IMR-90 (cell line): ENCODE data around the gene ANLN. TPM values are rescaled to one million over a fixed set of nuclear protein-coding genes. Genes with fewer than 3 reads are reported as not detected.

Experiments used
- ATAC-seq: fragments of 200-7000 bp; cut with Tn5 transposase; 2 replicates; pipeline ENCODE4 v1.9.1; 2020; ENCODE audit warnings: low read depth, mild to moderate bottlenecking, moderate library complexity
- BruUV-seq: library from RNA; stranded (reverse); fragments of 400-500 nt; replicated peaks from 2 replicates; lab custom pipeline; 2021; lab: Mats Ljungman, UMichigan
- CTCF ChIA-PET: fragments of 300-600 bp; formaldehyde crosslinking; extraction: SDS; loops from one replicate; lab custom pipeline; 2021; ENCODE audit warnings: antibody characterized with exemption; lab: Yijun Ruan, JAX
- POLR2A ChIA-PET: fragments of 300-600 bp; sonication (Branson Sonifier 250); formaldehyde crosslinking; loops from one replicate; lab custom pipeline; 2022; ENCODE audit warnings: antibody characterized with exemption; ENCODE audit not compliant: unreplicated experiment; lab: Charles Lee
- DNase-seq: peaks from one replicate; pipeline ENCODE4 v3.0.0; 2013
- H2AFZ ChIP-seq: replicated peaks from 2 replicates; pipeline ENCODE3; 2013; ENCODE audit warnings: low read length, mild to moderate bottlenecking; ENCODE audit not compliant: poor library complexity
- H2AK5ac ChIP-seq: 2 replicates; pipeline ENCODE4 v1.6.1; 2013; ENCODE audit warnings: low read depth, low read length, inconsistent platforms
- H2AK9ac ChIP-seq: replicated peaks from 2 replicates; pipeline ENCODE3; 2013; ENCODE audit warnings: mild to moderate bottlenecking, low read depth, low read length, moderate library complexity; ENCODE audit not compliant: poor library complexity
- H2BK120ac ChIP-seq: 2 replicates; pipeline ENCODE4 v1.6.1; 2013; ENCODE audit warnings: low read depth, low read length, inconsistent platforms
- H2BK15ac ChIP-seq: 3 replicates; pipeline ENCODE4 v1.6.1; 2013; ENCODE audit warnings: low read depth, low read length, inconsistent platforms
- H2BK20ac ChIP-seq: 2 replicates; pipeline ENCODE4 v1.6.1; 2013; ENCODE audit warnings: low read depth, mild to moderate bottlenecking, inconsistent platforms, low read length, moderate library complexity
- H2BK5ac ChIP-seq: 2 replicates; pipeline ENCODE4 v1.6.1; 2013; ENCODE audit warnings: mild to moderate bottlenecking, low read depth, low read length, inconsistent platforms; ENCODE audit not compliant: poor library complexity, severe bottlenecking
- H3K14ac ChIP-seq: replicated peaks from 2 replicates; pipeline ENCODE4 v1.6.1; 2013; ENCODE audit warnings: low read depth, low read length, inconsistent platforms
- H3K18ac ChIP-seq: 2 replicates; pipeline ENCODE4 v1.6.1; 2013; ENCODE audit warnings: low read depth, low read length, control low read depth
- H3K23ac ChIP-seq: 2 replicates; pipeline ENCODE4 v1.6.1; 2013; ENCODE audit warnings: low read depth, low read length, inconsistent platforms
- H3K27ac ChIP-seq: 2 replicates; pipeline ENCODE4 v1.5.1; 2013; ENCODE audit warnings: mild to moderate bottlenecking, control low read depth, low read length; ENCODE audit not compliant: insufficient read depth
- H3K27me3 ChIP-seq: 2 replicates; pipeline ENCODE4 v1.6.1; 2013; ENCODE audit warnings: low read length; ENCODE audit not compliant: control insufficient read depth, insufficient read depth
- H3K36me3 ChIP-seq: 2 replicates; pipeline ENCODE4 v1.6.1; 2013; ENCODE audit warnings: low read length, mixed read lengths; ENCODE audit not compliant: control insufficient read depth, insufficient read depth
- H3K4ac ChIP-seq: 2 replicates; pipeline ENCODE4 v1.6.1; 2013; ENCODE audit warnings: low read depth, low read length, inconsistent platforms
- H3K4me1 ChIP-seq: 2 replicates; pipeline ENCODE4 v1.6.1; 2013; ENCODE audit warnings: low read length, mixed read lengths; ENCODE audit not compliant: control insufficient read depth, insufficient read depth
- H3K4me2 ChIP-seq: 2 replicates; pipeline ENCODE4 v1.6.1; 2013; ENCODE audit warnings: low read depth, mild to moderate bottlenecking, control low read depth, low read length, moderate library complexity
- H3K4me3 ChIP-seq: 2 replicates; pipeline ENCODE4 v1.5.1; 2013; ENCODE audit warnings: low read depth, mild to moderate bottlenecking, control low read depth, low read length, moderate library complexity; ENCODE audit not compliant: insufficient read depth
- H3K56ac ChIP-seq: 2 replicates; pipeline ENCODE4 v1.6.1; 2013; ENCODE audit warnings: low read length, inconsistent platforms; ENCODE audit not compliant: insufficient read depth; ENCODE audit errors: extremely low read depth
- H3K79me1 ChIP-seq, 2 experiments: 2 replicates each; pipeline ENCODE4 v1.6.1; 2013; ENCODE audit warnings: low read length in 2 of 2, inconsistent platforms in 1 of 2, low read depth in 1 of 2
- H3K9ac ChIP-seq: 2 replicates; pipeline ENCODE4 v1.6.1; 2013; ENCODE audit warnings: low read depth, low read length, control low read depth
- H3K9me1 ChIP-seq: 2 replicates; pipeline ENCODE4 v1.6.1; 2013; ENCODE audit warnings: low read length, inconsistent platforms; ENCODE audit not compliant: insufficient read depth
- H3K9me3 ChIP-seq: 2 replicates; pipeline ENCODE4 v1.6.1; 2013; ENCODE audit warnings: low read length; ENCODE audit not compliant: control insufficient read depth, insufficient read depth
- H4K20me1 ChIP-seq: 2 replicates; pipeline ENCODE4 v1.6.1; 2013; ENCODE audit warnings: low read length, inconsistent platforms; ENCODE audit not compliant: insufficient read depth
- H4K5ac ChIP-seq: 2 replicates; pipeline ENCODE4 v1.6.1; 2013; ENCODE audit warnings: mild to moderate bottlenecking, low read depth, low read length, control low read depth
- H4K8ac ChIP-seq, 2 experiments: 2 replicates each; pipeline ENCODE4 v1.6.1; 2013; ENCODE audit warnings: low read depth in 2 of 2, low read length in 2 of 2, control low read depth in 1 of 2, inconsistent platforms in 1 of 2
- H4K91ac ChIP-seq: 2 replicates; pipeline ENCODE4 v1.6.1; 2013; ENCODE audit warnings: low read depth, low read length, inconsistent platforms; ENCODE audit not compliant: insufficient read depth
- FOS ChIP-seq: fragments of 150-350 bp; IDR thresholded peaks from 2 replicates; pipeline ENCODE4 v1.6.1; 2016; ENCODE audit warnings: low read depth, low read length
- MAFK ChIP-seq: IDR thresholded peaks from 2 replicates; pipeline ENCODE4 v1.6.1; 2012; ENCODE audit warnings: low read depth, low read length, improper control_type of control experiment
- RAD21 ChIP-seq: IDR thresholded peaks from 2 replicates; pipeline ENCODE4 v1.6.1; 2012; ENCODE audit warnings: low read length, improper control_type of control experiment
- RFX5 ChIP-seq: IDR thresholded peaks from 2 replicates; pipeline ENCODE4 v1.8.0; 2012; ENCODE audit warnings: low read depth, mild to moderate bottlenecking, low read length, moderate library complexity
- WGBS, 2 experiments: methylation state at CpG; one replicate each; pipeline versions ENCODE4 v1.1.5 to v1.1.7; 2013; ENCODE audit warnings: missing lambda C conversion rate in 2 of 2; ENCODE audit not compliant: insufficient read length in 1 of 2; ENCODE audit errors: extremely low coverage in 2 of 2; 5-methylcytosine and 5-hydroxymethylcytosine counted together
- dilution Hi-C: fragments of 300-500 bp; cut with HindIII; formaldehyde crosslinking; loops from one replicate; pipeline ENCODE4 v1.14.3; 2018; ENCODE audit warnings: low sequenced_read_pairs; ENCODE audit not compliant: unreplicated experiment
- in situ Hi-C: fragments of 300-500 bp; cut with MboI; formaldehyde crosslinking; loops from 3 replicates; pipeline ENCODE4 v1.14.3; 2019; ENCODE audit warnings: low sequenced_read_pairs, inconsistent platforms, mixed read lengths
- intact Hi-C: fragments of 100-400 bp; cut with micrococcal nuclease; formaldehyde crosslinking; loops from 2 replicates; pipeline ENCODE4 v1.10.0; 2022
- polyA plus RNA-seq, 3 experiments: library from polyadenylated mRNA; depleted of rRNA; stranded (reverse); fragments of >200 nt; gene quantifications; 2 replicates each; pipeline ENCODE4 v1.2.3, GENCODE V29; 2012; ENCODE audit warnings: low replicate concordance in 1 of 3
- total RNA-seq: library from RNA; depleted of rRNA; stranded (reverse); fragments of >200 nt; gene quantifications from 2 replicates; pipeline ENCODE4 v1.2.3, GENCODE V29; 2012
- TF ChIP-seq, protein P1 (sequence below): fragments of 150-350 bp; IDR thresholded peaks from 2 replicates; pipeline ENCODE4 v1.6.1; 2016; ENCODE audit warnings: low read depth, mild to moderate bottlenecking, low read length, moderate library complexity, borderline replicate concordance

The ANLN gene
- total and polyA plus RNA-seq, 2 of the 4 experiments (the other 2 are of a cell fraction) = 60.5 to 276 TPM

DNA sequence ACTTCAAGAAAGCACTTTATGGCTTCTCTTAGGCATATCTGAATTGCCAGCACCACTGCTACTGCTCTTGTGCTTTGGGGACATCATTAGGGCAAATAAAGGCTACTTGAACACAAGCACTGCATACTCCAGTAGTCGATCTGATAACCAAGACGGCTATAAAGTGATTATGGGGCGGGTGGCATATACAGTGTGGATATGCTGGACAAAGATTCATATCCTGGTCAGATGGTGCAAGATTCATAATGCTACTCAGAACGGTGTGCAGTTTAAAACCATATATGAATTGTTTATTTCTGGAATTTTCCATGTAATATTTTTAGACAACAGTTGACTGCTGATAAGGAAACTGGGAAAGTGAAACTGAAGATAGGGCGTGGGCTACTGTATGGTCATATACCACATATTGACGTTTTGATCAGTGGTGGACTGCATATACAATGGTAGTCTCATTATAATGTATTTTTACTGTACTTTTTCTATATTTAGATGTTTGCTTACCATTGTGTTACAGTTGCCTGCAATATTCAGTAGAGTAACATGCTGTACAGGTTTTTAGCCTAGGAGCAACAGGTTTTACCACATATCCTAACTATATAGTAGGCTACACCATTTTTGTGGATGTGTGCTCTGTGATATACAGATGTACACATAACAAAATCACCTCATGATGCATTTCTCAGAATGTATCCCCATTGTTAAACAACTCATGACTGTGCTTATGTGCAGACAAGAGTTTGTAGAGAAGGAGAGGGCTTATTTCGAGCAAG, 15.2 kb downstream of the ANLN start (continued):
- TF ChIP-seq, protein P1, sequence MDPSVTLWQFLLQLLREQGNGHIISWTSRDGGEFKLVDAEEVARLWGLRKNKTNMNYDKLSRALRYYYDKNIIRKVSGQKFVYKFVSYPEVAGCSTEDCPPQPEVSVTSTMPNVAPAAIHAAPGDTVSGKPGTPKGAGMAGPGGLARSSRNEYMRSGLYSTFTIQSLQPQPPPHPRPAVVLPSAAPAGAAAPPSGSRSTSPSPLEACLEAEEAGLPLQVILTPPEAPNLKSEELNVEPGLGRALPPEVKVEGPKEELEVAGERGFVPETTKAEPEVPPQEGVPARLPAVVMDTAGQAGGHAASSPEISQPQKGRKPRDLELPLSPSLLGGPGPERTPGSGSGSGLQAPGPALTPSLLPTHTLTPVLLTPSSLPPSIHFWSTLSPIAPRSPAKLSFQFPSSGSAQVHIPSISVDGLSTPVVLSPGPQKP = no peak
- TF ChIP-seq FOS = no peak

DNA sequence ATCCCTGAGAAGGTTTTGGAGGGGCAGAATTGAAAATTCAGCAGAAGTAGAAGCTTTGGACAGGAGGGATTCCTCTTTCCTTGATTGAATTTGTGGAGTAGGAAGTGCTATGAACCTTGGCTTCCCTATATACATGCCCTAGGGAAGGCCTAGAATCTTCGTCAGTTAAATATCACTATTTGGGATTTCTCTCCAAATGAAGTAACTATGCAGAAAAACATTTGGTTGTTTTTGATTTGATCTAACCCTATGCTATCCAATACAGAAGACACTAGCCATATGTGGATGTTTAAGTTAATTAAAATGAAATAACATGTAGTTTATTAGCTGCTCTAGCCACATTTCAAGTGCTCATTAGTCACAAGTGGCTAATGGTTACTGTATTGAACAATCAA, 15.7 kb downstream of the ANLN start:
- H3K27ac ChIP-seq = no peak overlapping the region
- H2BK15ac ChIP-seq = no peak overlapping the region
- no peak overlapping the region for H2BK5ac ChIP-seq
- H3K4me1 ChIP-seq = peaks cover 5% of the 10 kb centered on the region
- no peak overlapping the region for H2AFZ ChIP-seq
- H3K36me3 ChIP-seq = peaks cover 8% of the 10 kb centered on the region
- H3K4me3 ChIP-seq = no peak overlapping the region
- peak overlapping the region; percentile 50; the same call in 1 of the 2 replicates for H3K18ac ChIP-seq
- no peak overlapping the region for H3K56ac ChIP-seq
- intact Hi-C loops (no loop called here), dilution Hi-C loops (no loop called here), in situ Hi-C loops (no loop called here)
- no peak overlapping the region for H2AK5ac ChIP-seq
- TF ChIP-seq RAD21 (no peak), FOS (no peak), RFX5 (no peak), MAFK (no peak)
- no peaks in the 10 kb centered on the region for H3K27me3 ChIP-seq
- H2BK120ac ChIP-seq = peak overlapping the region; percentile 5; the same call in 1 of the 2 replicates
- no peak overlapping the region for H2AK9ac ChIP-seq
- H3K9ac ChIP-seq = no peak overlapping the region
- WGBS, 2 experiments = no CpG with 5 or more reads among the region's 1 CpG
- H3K9me1 ChIP-seq = peaks cover 12% of the 10 kb centered on the region; the same call in 1 of the 2 replicates
- peak overlapping the region; percentile 21; the same call in 1 of the 2 replicates for H3K23ac ChIP-seq
- H4K20me1 ChIP-seq = peaks cover 7% of the 10 kb centered on the region; the same call in 1 of the 2 replicates
- H3K14ac ChIP-seq = no peak overlapping the region
- peak overlapping the region; percentile 38; the same call in 1 of the 2 replicates for H4K5ac ChIP-seq
- peak overlapping the region; percentile 5; the same call in 1 of the 2 replicates for H3K4me2 ChIP-seq
- no peak overlapping the region for H3K4ac ChIP-seq
- CTCF ChIA-PET = no interaction called here
- H3K9me3 ChIP-seq = no peaks in the 10 kb centered on the region
- no peak for DNase-seq
- POLR2A ChIA-PET = no interaction called here
- no peak overlapping the region for H2BK20ac ChIP-seq
- BruUV-seq = no TSS peak
- peak overlapping the region in 1 of 2 experiments; percentile 39; a peak in 3 of 4 replicates for H4K8ac ChIP-seq
- peaks cover 40 to 65% of the 10 kb centered on the region in 2 experiments for H3K79me1 ChIP-seq
- no peak overlapping the region for H4K91ac ChIP-seq
- no peak for ATAC-seq
